Adipose tissue (tissue), 3 donors: Measurements from ENCODE around the gene RNF26. TPM values are rescaled to one million over a fixed set of nuclear protein-coding genes. Genes with fewer than 3 reads are reported as not detected.

Source experiments
- H3K27ac ChIP-seq: one replicate; pipeline ENCODE4 v1.5.1; 2013; ENCODE audit warnings: low read depth, low read length
- WGBS, 3 donors: extraction: QIAGEN DNeasy Blood & Tissue Kit; methylation state at CpG; one replicate each; pipeline ENCODE4 v1.1.7; 2013; 5-methylcytosine and 5-hydroxymethylcytosine counted together
- polyA plus RNA-seq, 3 donors: library from polyadenylated mRNA; stranded (reverse); fragments of 200-250 nt; gene quantifications; one replicate each; pipeline ENCODE4 v1.2.3, GENCODE V29; 2013
- donor health status: healthy with polysubstance abuse.
- donor health status: Bipolar disorder and iron deficiency.
- donor health status: healthy.

Gene RNF26
- polyA plus RNA-seq = 10 to 100 TPM in 2 of 3 donors, 1 to 10 TPM in 1; 8.8 to 16.3 (median 11.1) TPM

GRCh38 chr11:119334174-119334930, at the start of gene RNF26:
Gene RNF26, plus strand, starts transcription at chr11:119334527. Its CDS starts 596 bp downstream, at chr11:119335123.
- H3K27ac ChIP-seq = no peak within 1 kb of the TSS
- WGBS, 3 donors = 0 to 1% (median 0%) methylated on average over 53 to 54 of the region's 54 CpGs

DNA sequence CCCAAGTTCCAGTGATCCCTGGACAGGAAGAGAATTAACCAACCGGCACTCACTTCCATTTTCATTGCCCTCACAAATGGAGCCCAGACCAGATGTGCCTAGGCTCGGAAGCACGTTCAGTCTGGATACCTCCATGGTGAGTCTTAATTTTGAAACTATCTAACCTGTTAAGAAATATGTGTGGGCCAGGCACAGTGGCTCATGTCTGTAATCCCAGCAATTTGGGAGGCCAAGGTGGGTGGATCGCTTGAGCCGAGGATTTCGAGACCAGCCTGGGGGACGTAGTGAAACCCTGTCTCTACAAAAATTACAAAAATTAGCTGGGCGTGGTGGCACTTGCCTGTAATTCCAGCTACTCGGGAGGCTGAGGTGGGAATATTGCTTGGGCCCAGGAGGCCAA, 48.9 kb upstream of the RNF26 start:
- no peak overlapping the region for H3K27ac ChIP-seq
- WGBS, 3 donors = 93 to 99% (median 97%) methylated on average over 9 of the region's 9 CpGs

- H3K27ac ChIP-seq = no peak overlapping the region
- 89 to 99% (median 92%) methylated on average over 3 of the region's 3 CpGs for whole genome bisulfite sequencing, 3 donors
These were observed 46.1 kb upstream of the RNF26 start for GRCh38 chr11:119288219-119288618.

DNA sequence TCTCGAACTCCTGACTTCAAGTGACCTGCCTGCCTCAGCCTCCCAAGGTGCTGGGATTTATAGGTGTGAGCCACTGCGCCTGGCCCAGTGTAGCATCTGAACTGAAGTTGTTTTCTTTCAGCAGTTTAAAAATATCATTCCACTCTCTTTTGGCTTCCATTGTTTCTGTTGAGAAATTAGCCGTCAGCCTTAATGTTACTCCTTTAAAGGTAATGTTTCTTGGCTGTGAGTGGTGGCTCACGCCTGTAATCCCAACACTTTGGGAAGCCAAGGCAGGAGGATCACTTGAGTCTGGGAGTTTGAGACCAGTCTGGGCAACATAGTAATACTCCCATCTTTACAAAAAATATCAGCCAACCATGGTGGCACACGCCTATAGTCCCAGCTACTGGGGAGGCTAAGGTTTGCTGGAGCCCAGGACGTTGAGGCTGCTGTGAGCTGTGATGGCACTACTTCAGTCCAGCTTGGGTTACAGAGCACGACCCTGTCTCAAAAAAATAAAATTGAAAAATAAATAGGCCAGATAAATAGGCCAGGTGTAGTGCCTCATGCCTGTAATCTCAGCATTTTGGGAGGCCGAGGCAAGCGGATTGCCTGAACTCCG, 43.3 kb upstream of the RNF26 start:
- H3K27ac ChIP-seq = no peak overlapping the region
- WGBS, 3 donors = 98 to 100% (median 98%) methylated on average over 10 of the region's 10 CpGs

- H3K27ac ChIP-seq = no peak overlapping the region
- WGBS, 3 donors = 95 to 99% (median 96%) methylated on average over 3 of the region's 3 CpGs
These were observed 40.9 kb upstream of the RNF26 start for GRCh38 chr11:119293461-119293860.

DNA sequence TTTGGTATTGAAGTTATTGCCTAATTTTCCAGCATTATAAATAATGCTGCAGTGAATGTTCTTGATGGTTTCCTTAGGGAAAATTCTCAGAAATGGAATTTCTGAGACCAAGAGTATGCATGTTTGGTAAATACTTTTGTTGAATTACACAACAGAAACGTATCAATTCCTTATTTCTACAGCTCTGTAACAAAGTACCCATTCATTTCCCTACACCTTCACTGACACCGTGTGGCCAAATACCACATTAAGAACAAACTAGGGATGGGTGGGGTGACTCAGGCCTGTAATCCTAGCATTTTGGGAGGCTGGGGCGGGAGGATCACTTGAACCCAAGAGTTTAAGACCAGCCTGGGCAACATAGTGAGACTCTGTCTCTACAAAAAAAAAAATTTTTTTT, 39.1 kb upstream of the RNF26 start:
- no peak overlapping the region for H3K27ac ChIP-seq
- WGBS, 3 donors = 44 to 63% (median 47%) methylated on average over 3 of the region's 3 CpGs

DNA sequence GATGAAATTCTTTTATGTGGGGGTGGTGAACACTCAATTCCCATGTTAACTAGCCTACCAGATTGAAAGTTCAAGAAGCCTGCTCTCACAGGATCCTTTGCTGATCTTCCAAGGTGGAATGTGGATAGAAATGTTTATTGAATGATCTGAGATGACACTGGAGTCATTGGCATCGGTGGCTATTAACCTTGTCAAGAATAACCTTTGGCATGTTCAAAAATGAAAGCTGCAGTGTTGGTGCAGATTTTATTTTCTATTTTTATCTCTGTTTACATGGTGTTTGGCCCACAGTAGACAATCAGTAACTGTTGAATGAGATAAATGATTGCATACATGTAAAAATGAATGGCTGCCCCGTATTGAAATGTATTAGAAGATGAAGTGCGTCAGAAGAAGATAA, 36.4 kb upstream of the RNF26 start:
- 54 to 80% (median 70%) methylated on average over 3 of the region's 3 CpGs for WGBS, 3 donors
- no peak overlapping the region for H3K27ac ChIP-seq

DNA sequence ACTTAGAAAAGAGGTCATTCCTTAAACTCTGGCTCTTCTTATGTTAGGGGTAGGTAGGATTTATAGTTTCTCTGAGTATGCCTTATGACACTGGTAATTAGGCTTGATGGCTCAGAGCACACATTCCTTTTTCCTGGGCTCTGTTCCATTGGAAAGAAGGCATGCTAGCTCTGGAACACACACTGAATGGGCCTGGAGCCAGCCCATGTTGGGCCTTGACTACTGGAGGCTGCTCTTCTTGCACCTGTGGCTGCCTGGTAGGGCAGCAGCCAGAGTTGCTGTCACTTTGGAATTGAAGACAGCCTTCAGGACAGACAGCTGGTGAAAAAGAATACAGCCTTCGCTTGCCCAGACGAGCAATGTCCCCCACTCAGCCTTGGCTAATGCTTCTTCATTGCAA, 35.6 kb upstream of the RNF26 start:
- H3K27ac ChIP-seq = no peak overlapping the region
- WGBS, 3 donors = 91 to 95% (median 93%) methylated on average over 2 of the region's 2 CpGs

DNA sequence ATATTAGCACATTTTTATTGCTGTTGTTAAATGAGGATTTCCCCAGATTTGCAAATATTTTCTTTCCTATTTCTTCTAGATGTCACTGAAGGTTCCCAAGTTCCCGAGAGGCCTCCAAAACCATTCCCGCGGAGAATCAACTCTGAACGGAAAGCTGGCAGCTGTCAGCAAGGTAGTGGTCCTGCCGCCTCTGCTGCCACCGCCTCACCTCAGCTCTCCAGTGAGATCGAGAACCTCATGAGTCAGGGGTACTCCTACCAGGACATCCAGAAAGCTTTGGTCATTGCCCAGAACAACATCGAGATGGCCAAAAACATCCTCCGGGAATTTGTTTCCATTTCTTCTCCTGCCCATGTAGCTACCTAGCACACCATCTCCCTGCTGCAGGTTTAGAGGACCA, 34.9 kb upstream of the RNF26 start:
- 96% methylated on average over 9 of the region's 9 CpGs for WGBS, 3 donors

GRCh38 chr11:119300198-119300964, 33.9 kb upstream of the RNF26 start:
- WGBS, 3 donors = 56 to 82% (median 70%) methylated on average over 3 of the region's 3 CpGs
- no peak overlapping the region for H3K27ac ChIP-seq

More for the DNA sequence above, 34.9 kb upstream of the RNF26 start:
- H3K27ac ChIP-seq = no peak overlapping the region

DNA sequence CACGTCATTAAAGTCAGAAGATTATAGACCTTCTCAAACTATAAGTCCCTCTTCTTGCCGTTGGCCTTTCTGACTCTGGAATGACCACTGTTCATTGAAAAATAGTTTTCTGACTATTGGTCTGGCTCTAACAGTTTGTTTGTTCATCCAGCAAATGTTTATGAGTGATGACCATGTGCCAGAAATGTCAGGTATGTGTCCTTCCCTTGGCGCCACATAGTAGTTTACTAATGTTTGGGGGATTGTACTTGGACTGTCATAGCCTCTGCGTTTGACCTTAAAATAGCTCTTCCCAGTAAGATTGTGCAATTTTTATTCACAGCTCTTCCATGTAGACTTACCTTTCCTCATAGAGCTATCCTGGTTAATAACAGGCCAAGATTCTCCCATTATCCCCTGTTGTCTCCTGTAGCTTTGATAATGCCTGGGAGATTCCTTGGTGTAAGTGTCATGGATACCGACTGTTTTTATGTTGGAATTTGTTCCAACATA, 31.1 kb upstream of the RNF26 start:
- no peak overlapping the region for H3K27ac ChIP-seq
- 91 to 92% (median 91%) methylated on average over 5 of the region's 5 CpGs for WGBS, 3 donors

DNA sequence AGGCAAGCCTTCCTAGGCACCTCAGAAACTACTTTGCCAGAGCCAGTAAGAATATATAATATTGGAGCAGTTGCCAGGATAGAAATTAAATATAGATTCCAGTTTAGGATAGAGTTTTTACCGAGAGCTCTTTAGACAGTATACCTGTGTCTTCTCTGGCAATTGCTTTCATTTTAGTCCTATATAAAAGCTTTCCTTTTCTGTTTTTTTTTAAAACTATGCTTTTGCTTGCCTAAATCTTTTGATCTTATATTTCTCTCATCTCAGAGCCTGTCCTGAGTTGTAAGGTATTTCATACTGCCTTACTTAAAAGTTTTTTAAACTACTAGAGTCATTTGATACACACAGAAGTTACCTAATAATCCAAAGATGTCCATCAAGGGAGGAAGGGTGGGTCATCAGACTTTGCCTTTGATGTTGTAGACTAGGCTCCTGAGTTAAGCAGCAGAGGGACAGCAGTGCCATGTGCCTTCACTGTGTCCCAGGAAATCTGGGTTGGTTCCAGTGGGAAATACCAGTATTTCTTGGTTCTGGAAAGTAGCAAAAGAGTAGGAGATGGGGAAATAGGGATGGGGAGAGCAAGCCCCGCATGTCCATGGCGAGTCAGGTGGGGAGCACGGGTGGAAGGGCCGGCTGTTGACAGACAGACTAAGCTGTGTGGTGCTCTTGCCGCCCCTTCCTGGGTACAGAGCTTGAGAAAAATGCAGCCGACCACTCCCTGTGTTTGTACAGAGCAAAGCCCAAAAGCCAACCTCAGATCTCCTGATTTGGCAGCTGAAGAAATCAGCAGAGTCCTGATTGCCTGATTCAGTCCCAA, 28.6 kb upstream of the RNF26 start:
- 80 to 97% (median 82%) methylated on average over 7 of the region's 7 CpGs for WGBS, 3 donors
- H3K27ac ChIP-seq = no peak overlapping the region

- WGBS, 3 donors = 52 to 70% (median 62%) methylated on average over 5 of the region's 5 CpGs
- no peak overlapping the region for H3K27ac ChIP-seq
These were observed 27.9 kb upstream of the RNF26 start for GRCh38 chr11:119306373-119306890.

- 40 to 88% (median 85%) methylated on average over 1 of the region's 1 CpG for WGBS, 3 donors
These were observed 27.1 kb upstream of the RNF26 start for GRCh38 chr11:119307219-119307618.

DNA sequence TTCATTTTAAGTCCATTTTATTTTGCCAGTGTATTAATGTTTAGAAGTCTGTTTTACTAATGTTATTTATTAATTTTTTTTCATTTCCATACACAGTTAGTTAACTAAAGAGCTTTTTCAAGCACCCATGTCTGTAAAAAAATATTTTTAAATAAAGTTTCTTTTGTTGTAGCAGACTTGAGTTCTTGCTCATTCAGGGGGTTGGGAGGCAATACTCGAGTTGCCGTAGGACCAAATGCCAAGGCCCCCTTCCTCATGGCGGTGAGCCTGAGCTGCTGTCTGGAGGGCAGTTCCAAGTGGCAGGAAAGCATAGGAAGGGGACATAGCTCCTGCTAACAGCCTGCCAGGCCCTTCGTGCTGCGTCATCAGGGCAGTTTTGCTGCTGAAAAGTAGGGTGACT, 26.4 kb upstream of the RNF26 start:
- no peak overlapping the region for H3K27ac ChIP-seq
- WGBS, 3 donors = 65 to 81% (median 76%) methylated on average over 5 of the region's 5 CpGs

More at GRCh38 chr11:119307219-119307618, 27.1 kb upstream of the RNF26 start:
- H3K27ac ChIP-seq = no peak overlapping the region

DNA sequence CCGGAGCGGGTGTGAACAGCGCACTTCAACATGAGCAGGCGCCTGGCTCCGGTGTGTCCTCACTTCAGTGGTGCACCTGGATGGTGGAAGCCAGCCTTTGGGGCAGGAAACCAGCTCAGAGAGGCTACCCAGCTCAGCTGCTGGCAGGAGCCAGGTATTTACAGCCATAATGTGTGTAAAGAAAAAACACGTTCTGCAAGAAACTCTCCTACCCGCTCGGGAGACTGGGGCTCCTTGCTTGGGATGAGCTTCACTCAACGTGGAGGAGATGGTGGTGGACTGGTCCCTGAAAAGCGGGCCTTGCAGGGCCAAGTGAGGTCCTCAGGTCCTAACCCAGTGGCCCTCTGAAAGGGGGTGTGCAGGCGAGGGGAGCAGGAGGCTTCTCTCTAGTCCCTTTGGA, 24.9 kb upstream of the RNF26 start:
- 90 to 92% (median 92%) methylated on average over 11 of the region's 11 CpGs for WGBS, 3 donors
- H3K27ac ChIP-seq = no peak overlapping the region

DNA sequence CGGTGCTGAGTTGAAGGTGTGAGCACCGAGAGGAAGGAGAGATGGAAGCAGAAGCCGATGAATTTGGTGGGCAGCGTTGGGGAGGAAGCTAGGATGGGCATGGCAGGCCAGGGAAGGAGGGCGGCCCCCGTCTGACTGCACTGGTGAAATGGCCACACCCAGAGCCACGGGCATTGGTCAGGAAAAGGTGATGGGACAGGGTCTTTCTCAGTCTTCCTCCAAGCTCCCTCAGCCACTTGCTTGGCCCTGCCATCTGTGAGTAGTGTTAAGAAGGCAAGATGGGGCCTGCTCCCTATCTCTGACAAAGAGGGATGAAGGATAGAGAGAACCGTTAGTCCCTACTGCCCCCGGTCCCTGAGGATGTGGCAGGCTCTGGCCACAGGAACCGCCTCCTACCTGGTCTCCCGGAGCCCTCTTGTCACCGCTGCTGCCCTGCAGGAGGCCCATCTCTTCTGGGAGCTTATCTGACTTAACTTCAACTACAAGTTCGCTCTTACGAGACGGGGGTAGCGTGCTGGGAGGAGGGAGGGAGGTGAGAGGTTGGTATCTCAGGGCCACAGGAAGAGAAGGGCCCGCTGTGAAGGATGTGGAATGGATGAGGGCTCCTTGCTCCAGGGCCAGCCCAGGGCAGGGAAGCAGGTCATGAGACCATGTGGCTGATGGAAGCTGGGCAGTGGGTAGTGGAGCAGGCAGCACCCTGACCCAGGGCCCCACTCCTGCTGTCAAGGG, 24.2 kb upstream of the RNF26 start:
- H3K27ac ChIP-seq = no peak overlapping the region
- 81 to 87% (median 84%) methylated on average over 17 of the region's 17 CpGs for WGBS, 3 donors
